H9 (cell line): ENCODE measurements around the gene STK11. TPM values are rescaled to one million over a fixed set of nuclear protein-coding genes. Genes with fewer than 3 reads are reported as not detected.
A peak's percentile ranks its signal among the peaks of the same experiment; 100 is the strongest.

Experiments used
- DNase-seq: peaks from one replicate; pipeline ENCODE4 v3.0.0-alpha.2; 2017
- H2AFZ ChIP-seq: one replicate; pipeline ENCODE4 v1.6.1; 2013; ENCODE audit warnings: mild to moderate bottlenecking, low read length, control low read depth, moderate library complexity
- H2AK5ac ChIP-seq: 2 replicates; pipeline ENCODE4 v1.6.1; 2013; ENCODE audit warnings: low read length, control low read depth, mixed read lengths; ENCODE audit not compliant: insufficient read length
- H2BK120ac ChIP-seq: one replicate; pipeline ENCODE4 v1.6.1; 2013; ENCODE audit warnings: low read depth, mild to moderate bottlenecking, low read length, control low read depth, inconsistent platforms; ENCODE audit not compliant: poor library complexity, severe bottlenecking
- H2BK12ac ChIP-seq: 2 replicates; pipeline ENCODE4 v1.6.1; 2013; ENCODE audit warnings: low read length, control low read depth, mixed read lengths, low read depth; ENCODE audit not compliant: insufficient read length
- H2BK15ac ChIP-seq: 2 replicates; pipeline ENCODE4 v1.6.1; 2013; ENCODE audit warnings: low read depth, low read length, control low read depth
- H2BK20ac ChIP-seq: one replicate; pipeline ENCODE4 v1.6.1; 2013; ENCODE audit warnings: low read depth, mild to moderate bottlenecking, low read length, control low read depth, inconsistent platforms; ENCODE audit not compliant: poor library complexity, severe bottlenecking
- H2BK5ac ChIP-seq: 2 replicates; pipeline ENCODE4 v1.6.1; 2013; ENCODE audit warnings: low read length, control low read depth, mixed read lengths; ENCODE audit not compliant: insufficient read length
- H3K14ac ChIP-seq: 2 replicates; pipeline ENCODE4 v1.6.1; 2013; ENCODE audit warnings: low read length, control low read depth; ENCODE audit not compliant: insufficient read depth
- H3K18ac ChIP-seq: 2 replicates; pipeline ENCODE4 v1.6.1; 2013; ENCODE audit warnings: low read depth, mild to moderate bottlenecking, mixed read lengths, low read length, control low read depth; ENCODE audit not compliant: insufficient read length
- H3K23ac ChIP-seq: 2 replicates; pipeline ENCODE4 v1.6.1; 2013; ENCODE audit warnings: low read length, control low read depth, mixed read lengths, low read depth; ENCODE audit not compliant: insufficient read length
- H3K23me2 ChIP-seq: 2 replicates; pipeline ENCODE4 v1.6.1; 2013; ENCODE audit warnings: low read depth, mild to moderate bottlenecking, mixed read lengths, low read length, control low read depth; ENCODE audit not compliant: insufficient read length, poor library complexity, severe bottlenecking
- H3K27ac ChIP-seq: 2 replicates; pipeline ENCODE4 v1.5.1; 2013; ENCODE audit warnings: low read length, control low read depth, mixed read lengths, low read depth; ENCODE audit not compliant: insufficient read length
- H3K27me3 ChIP-seq: 2 replicates; pipeline ENCODE4 v1.6.1; 2013; ENCODE audit warnings: low read length, control low read depth, inconsistent platforms; ENCODE audit not compliant: insufficient read depth
- H3K4ac ChIP-seq: 2 replicates; pipeline ENCODE4 v1.6.1; 2013; ENCODE audit warnings: low read depth, mild to moderate bottlenecking, control low read depth, inconsistent platforms, low read length, moderate library complexity
- H3K4me1 ChIP-seq: 2 replicates; pipeline ENCODE4 v1.6.1; 2013; ENCODE audit warnings: low read length, control low read depth, inconsistent platforms; ENCODE audit not compliant: insufficient read depth
- H3K4me2 ChIP-seq: 2 replicates; pipeline ENCODE4 v1.6.1; 2013; ENCODE audit warnings: low read length, control low read depth, mixed read lengths; ENCODE audit not compliant: insufficient read length, insufficient read depth
- H3K56ac ChIP-seq: 2 replicates; pipeline ENCODE4 v1.6.1; 2013; ENCODE audit warnings: low read depth, mild to moderate bottlenecking, mixed read lengths, low read length, control low read depth; ENCODE audit not compliant: insufficient read length
- H3K79me1 ChIP-seq: 2 replicates; pipeline ENCODE4 v1.6.1; 2013; ENCODE audit warnings: low read depth, mild to moderate bottlenecking, moderate library complexity, low read length, control low read depth, inconsistent platforms; ENCODE audit not compliant: insufficient read depth, poor library complexity, severe bottlenecking
- H3K79me2 ChIP-seq: 2 replicates; pipeline ENCODE4 v1.6.1; 2013; ENCODE audit warnings: low read length, control low read depth, inconsistent platforms; ENCODE audit not compliant: insufficient read depth
- H3K9ac ChIP-seq: 2 replicates; pipeline ENCODE4 v1.6.1; 2013; ENCODE audit warnings: low read length, control low read depth, mixed read lengths; ENCODE audit not compliant: insufficient read length; ENCODE audit errors: extremely low read depth
- H3K9me3 ChIP-seq: one replicate; pipeline ENCODE4 v1.6.1; 2013; ENCODE audit warnings: low read depth, low read length, inconsistent platforms; ENCODE audit not compliant: control insufficient read depth
- H3T11ph ChIP-seq: one replicate; pipeline ENCODE4 v1.6.1; 2013; ENCODE audit warnings: mild to moderate bottlenecking, low read length, control low read depth, inconsistent platforms
- H4K20me1 ChIP-seq: one replicate; pipeline ENCODE4 v1.6.1; 2013; ENCODE audit not compliant: control insufficient read depth, insufficient read length, insufficient read depth
- H4K5ac ChIP-seq: 2 replicates; pipeline ENCODE4 v1.6.1; 2013; ENCODE audit warnings: low read depth, mild to moderate bottlenecking, mixed read lengths, low read length, control low read depth; ENCODE audit not compliant: insufficient read length
- H4K8ac ChIP-seq: replicated peaks from 2 replicates; pipeline ENCODE4 v1.6.1; 2013; ENCODE audit warnings: low read length, control low read depth, mixed read lengths, low read depth; ENCODE audit not compliant: insufficient read length
- H4K91ac ChIP-seq: 2 replicates; pipeline ENCODE4 v1.6.1; 2013; ENCODE audit warnings: low read depth, mild to moderate bottlenecking, moderate library complexity, mixed read lengths, low read length, control low read depth; ENCODE audit not compliant: insufficient read length
- H3K27ac Mint-ChIP-seq, 3 experiments: 2 replicates in 2 of 3; 3 replicates in 1 of 3; pipeline ENCODE4 v1.8.0; 2020 to 2021; ENCODE audit warnings: mixed read lengths in 3 of 3, mild to moderate bottlenecking in 1 of 3, moderate library complexity in 1 of 3
- H3K27me3 Mint-ChIP-seq: 2 replicates; pipeline ENCODE4 v1.8.0; 2021; ENCODE audit warnings: low read depth, mild to moderate bottlenecking, moderate library complexity, mixed read lengths
- H3K36me3 Mint-ChIP-seq, 3 experiments: 2 replicates in 2 of 3; 3 replicates in 1 of 3; pipeline ENCODE4 v1.8.0; 2020 to 2021; ENCODE audit warnings: low read depth in 3 of 3, mixed read lengths in 3 of 3; ENCODE audit not compliant: insufficient read depth in 1 of 3
- H3K4me1 Mint-ChIP-seq, 2 experiments: 2 replicates each; pipeline ENCODE4 v1.8.0; 2020; ENCODE audit warnings: mixed read lengths in 2 of 2
- H3K4me3 Mint-ChIP-seq, 2 experiments: 2 replicates in 1 of 2; 3 replicates in 1 of 2; pipeline ENCODE4 v1.8.0; 2020 to 2021; ENCODE audit warnings: mild to moderate bottlenecking in 2 of 2, mixed read lengths in 2 of 2, moderate library complexity in 1 of 2
- H3K9me3 Mint-ChIP-seq, 2 experiments: 2 replicates in 1 of 2; 3 replicates in 1 of 2; pipeline ENCODE4 v1.8.0; 2020; ENCODE audit warnings: mild to moderate bottlenecking in 2 of 2, mixed read lengths in 2 of 2, moderate library complexity in 1 of 2
- CTCF ChIP-seq: fragments of 200-600 bp; sonication (generic); conservative IDR thresholded peaks from 3 replicates; pipeline ENCODE4 v1.8.0; 2021; ENCODE audit warnings: antibody characterized with exemption, mild to moderate bottlenecking
- WGBS: extraction: QIAGEN DNeasy Blood & Tissue Kit; methylation state at CpG from one replicate; pipeline ENCODE4 v1.1.7; 2013; ENCODE audit warnings: missing lambda C conversion rate, low lambda C conversion rate, mixed read lengths; ENCODE audit not compliant: insufficient read length; ENCODE audit errors: extremely low coverage; 5-methylcytosine and 5-hydroxymethylcytosine counted together
- total RNA-seq: library from RNA; stranded (reverse); gene quantifications from 2 replicates; pipeline ENCODE4 v1.2.1, GENCODE V29; 2021

Gene STK11
- total RNA-seq, 1 experiment from 2014 or later = 74.3 TPM

DNA sequence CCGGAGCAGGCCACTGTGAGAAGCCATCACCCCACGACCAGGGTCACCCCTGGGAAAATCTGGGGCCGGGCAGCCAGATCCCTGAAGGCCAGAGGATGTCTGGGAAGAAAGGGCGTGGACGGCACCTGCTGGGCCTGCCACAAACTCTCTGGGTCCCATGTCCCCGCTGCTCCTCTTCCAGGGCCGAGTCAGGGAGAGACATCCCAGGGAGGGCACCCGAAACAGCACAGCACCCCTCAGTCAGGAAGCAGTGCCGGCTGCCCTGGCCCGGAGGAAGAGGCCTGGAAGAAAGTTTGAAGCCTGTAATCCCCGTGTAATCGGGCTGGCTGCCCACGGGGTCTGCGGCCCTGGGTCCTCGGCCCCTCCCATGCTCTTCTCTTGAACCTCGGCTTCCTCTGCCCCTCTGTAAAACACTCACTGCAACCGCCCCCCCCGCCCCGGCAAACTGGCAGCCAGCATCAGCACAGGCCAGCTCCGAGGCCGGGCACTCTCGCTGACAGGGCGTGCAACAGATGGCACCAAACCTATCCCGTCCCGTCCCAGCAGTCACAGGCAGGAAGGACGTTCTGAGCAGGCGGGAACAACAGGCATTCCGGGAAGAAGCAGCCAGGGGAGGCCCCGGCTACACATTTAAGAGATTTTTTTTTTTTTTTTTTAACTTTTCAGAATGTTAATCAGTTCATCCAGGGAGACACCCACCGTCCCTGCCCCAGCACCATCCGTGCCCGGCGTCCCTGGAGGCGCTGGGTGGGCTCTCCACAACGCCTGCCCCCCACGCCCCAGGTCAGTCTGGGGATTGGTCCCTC, 33.0 kb upstream of the STK11 start:
- Histone ChIP-seq H4K8ac (no peak overlapping the region), H2BK12ac (no peak overlapping the region), H2BK20ac (no peak overlapping the region), H3K27me3 (no peaks in the 10 kb centered on the region), H3K79me1 (no peaks in the 10 kb centered on the region), H2BK5ac (no peak overlapping the region), H3K18ac (no peak overlapping the region), H3K4me1 (no peaks in the 10 kb centered on the region), H3K4me2 (peak overlapping the region; percentile 64), H3T11ph (no peak overlapping the region), H3K9me3 (no peaks in the 10 kb centered on the region), H3K23me2 (peaks cover 8% of the 10 kb centered on the region), H4K91ac (no peak overlapping the region), H3K56ac (no peak overlapping the region), H4K5ac (no peak overlapping the region), H3K4ac (no peak overlapping the region), H3K27ac (no peak overlapping the region), H3K9ac (peak overlapping the region; percentile 31), H3K14ac (no peak overlapping the region), H4K20me1 (peaks cover 5% of the 10 kb centered on the region), H3K79me2 (peaks cover 12% of the 10 kb centered on the region; the same call in 1 of the 2 replicates), H2BK15ac (no peak overlapping the region), H2AK5ac (no peak overlapping the region), H2AFZ (no peak overlapping the region), H2BK120ac (no peak overlapping the region), H3K23ac (no peak overlapping the region)
- H3K4me3 Mint-ChIP-seq = peak overlapping the region; percentile 91 to 96
- H3K4me1 Mint-ChIP-seq = peaks cover 24 to 32% of the 10 kb centered on the region in 2 experiments
- no peaks in the 10 kb centered on the region for H3K9me3 Mint-ChIP-seq
- whole genome bisulfite sequencing = no CpG with 5 or more reads among the region's 36 CpGs
- TF ChIP-seq CTCF = no peak
- no peak for DNase-seq
- H3K36me3 Mint-ChIP-seq = peaks cover 0 to 8% (median 7%) of the 10 kb centered on the region in 3 experiments
- no peaks in the 10 kb centered on the region for H3K27me3 Mint-ChIP-seq
- H3K27ac Mint-ChIP-seq = peak overlapping the region; percentile 64 to 87 (median 77); a peak in 4 of 7 replicates
